ENCODE results near the gene MAPT. TPM values are rescaled to one million over a fixed set of nuclear protein-coding genes. Genes with fewer than 3 reads are reported as not detected.
"Not testable (repeated sequence)": the region's sequence is repeated elsewhere in the genome, so short reads cannot be mapped to it uniquely, and the experiment has no call there.

The MAPT gene
- total and polyA plus RNA-seq, 2 experiments from 2014 or later: 0.37 to 0.71 TPM

- Histone ChIP-seq H3K27ac (no peak overlapping the region), H3K4me3 (no peak overlapping the region), H3K4me1 (ENCODE audit: insufficient read depth) (no peaks in the 10 kb centered on the region), H3K27me3 (peaks cover 24% of the 10 kb centered on the region), H3K79me2 (no peaks in the 10 kb centered on the region), H3K36me3 (replicated peaks; ENCODE audit: insufficient read depth, low read depth) (no peaks in the 10 kb centered on the region), H3K9me2 (replicated peaks; ENCODE audit: insufficient read depth) (no peaks in the 10 kb centered on the region), H2AFZ (no peak overlapping the region), H3K4me2 (no peak overlapping the region), H3K9me3 (ENCODE audit: low read depth) (no peaks in the 10 kb centered on the region), H4K20me1 (ENCODE audit: insufficient read depth, poor library complexity, severe bottlenecking) (no peaks in the 10 kb centered on the region)
- TF ChIP-seq EZH2 (IDR thresholded peaks at IDR 0.05; ENCODE audit: borderline replicate concordance) (no peak), CTCF (IDR thresholded peaks at IDR 0.05; ENCODE audit: poor library complexity) (no peak), EZH2phosphoT487 (IDR thresholded peaks at IDR 0.05; ENCODE audit: low read depth, severe bottlenecking, unreplicated experiment) (no peak)
- WGBS (ENCODE audit: low lambda C conversion rate, missing lambda C conversion rate): 43% methylated on average over 3 of the region's 3 CpGs
- DNase-seq (ENCODE audit: low spot score): no peak
These were observed 14.1 kb downstream of the MAPT start for GRCh38 chr17:45908460-45908859.

- H3K9me3 ChIP-seq (ENCODE audit: low read depth): no peaks in the 10 kb centered on the region
- no peaks in the 10 kb centered on the region for H3K9me2 ChIP-seq (replicated peaks; ENCODE audit: insufficient read depth)
- no peak overlapping the region for H3K4me3 ChIP-seq
- 81% methylated on average over 8 of the region's 8 CpGs for WGBS (ENCODE audit: low lambda C conversion rate, missing lambda C conversion rate)
- no peak overlapping the region for H3K4me2 ChIP-seq
- no peak for DNase-seq (ENCODE audit: low spot score)
- TF ChIP-seq EZH2 (IDR thresholded peaks at IDR 0.05; ENCODE audit: borderline replicate concordance): no peak
- no peak for TF ChIP-seq EZH2phosphoT487 (IDR thresholded peaks at IDR 0.05; ENCODE audit: low read depth, severe bottlenecking, unreplicated experiment)
- TF ChIP-seq CTCF (IDR thresholded peaks at IDR 0.05; ENCODE audit: poor library complexity): no peak
- no peaks in the 10 kb centered on the region for H4K20me1 ChIP-seq (ENCODE audit: insufficient read depth, poor library complexity, severe bottlenecking)
- H3K79me2 ChIP-seq: no peaks in the 10 kb centered on the region
- peaks cover 24% of the 10 kb centered on the region for H3K27me3 ChIP-seq
- no peaks in the 10 kb centered on the region for H3K4me1 ChIP-seq (ENCODE audit: insufficient read depth)
- no peak overlapping the region for H3K27ac ChIP-seq
- H3K36me3 ChIP-seq (replicated peaks; ENCODE audit: insufficient read depth, low read depth): no peaks in the 10 kb centered on the region
- H2AFZ ChIP-seq: no peak overlapping the region
These were observed 14.6 kb downstream of the MAPT start for GRCh38 chr17:45908935-45909334.

GRCh38 chr17:45910667-45911066 is 16.3 kb downstream of the MAPT start:
- no peaks in the 10 kb centered on the region for H3K9me2 ChIP-seq (replicated peaks; ENCODE audit: insufficient read depth)
- H3K27ac ChIP-seq: no peak overlapping the region
- no peaks in the 10 kb centered on the region for H3K79me2 ChIP-seq
- H2AFZ ChIP-seq: no peak overlapping the region
- no peaks in the 10 kb centered on the region for H3K4me1 ChIP-seq (ENCODE audit: insufficient read depth)
- H4K20me1 ChIP-seq (ENCODE audit: insufficient read depth, poor library complexity, severe bottlenecking): no peaks in the 10 kb centered on the region
- no peak overlapping the region for H3K4me3 ChIP-seq
- no peaks in the 10 kb centered on the region for H3K36me3 ChIP-seq (replicated peaks; ENCODE audit: insufficient read depth, low read depth)
- no peak overlapping the region for H3K4me2 ChIP-seq
- H3K9me3 ChIP-seq (ENCODE audit: low read depth): no peaks in the 10 kb centered on the region
- H3K27me3 ChIP-seq: peaks cover 15% of the 10 kb centered on the region
- DNase-seq (ENCODE audit: low spot score): no peak
- WGBS (ENCODE audit: low lambda C conversion rate, missing lambda C conversion rate): 83% methylated on average over 3 of the region's 3 CpGs
- TF ChIP-seq CTCF (IDR thresholded peaks at IDR 0.05; ENCODE audit: poor library complexity) (no peak), EZH2phosphoT487 (IDR thresholded peaks at IDR 0.05; ENCODE audit: low read depth, severe bottlenecking, unreplicated experiment) (no peak), EZH2 (IDR thresholded peaks at IDR 0.05; ENCODE audit: borderline replicate concordance) (no peak)

GRCh38 chr17:45912319-45912718 is 18.0 kb downstream of the MAPT start:
- no peak overlapping the region for H3K27ac ChIP-seq
- no peak overlapping the region for H3K4me2 ChIP-seq

GRCh38 chr17:45913030-45913429 is 18.7 kb downstream of the MAPT start:
- H3K36me3 ChIP-seq (replicated peaks; ENCODE audit: insufficient read depth, low read depth); H4K20me1 ChIP-seq (ENCODE audit: insufficient read depth, poor library complexity, severe bottlenecking); H3K9me3 ChIP-seq (ENCODE audit: low read depth); H3K4me1 ChIP-seq (ENCODE audit: insufficient read depth); H3K79me2 ChIP-seq; H3K27ac ChIP-seq; H2AFZ ChIP-seq; H3K9me2 ChIP-seq (replicated peaks; ENCODE audit: insufficient read depth); H3K4me3 ChIP-seq; H3K27me3 ChIP-seq; DNase-seq (ENCODE audit: low spot score); H3K4me2 ChIP-seq: not testable (repeated sequence)
- WGBS (ENCODE audit: low lambda C conversion rate, missing lambda C conversion rate): 82% methylated on average over 5 of the region's 5 CpGs

More at GRCh38 chr17:45912319-45912718, 18.0 kb downstream of the MAPT start:
- Histone ChIP-seq H4K20me1 (ENCODE audit: insufficient read depth, poor library complexity, severe bottlenecking) (no peaks in the 10 kb centered on the region), H3K36me3 (replicated peaks; ENCODE audit: insufficient read depth, low read depth) (no peaks in the 10 kb centered on the region), H2AFZ (no peak overlapping the region), H3K9me2 (replicated peaks; ENCODE audit: insufficient read depth) (no peaks in the 10 kb centered on the region), H3K27me3 (peaks cover 15% of the 10 kb centered on the region), H3K9me3 (ENCODE audit: low read depth) (no peaks in the 10 kb centered on the region), H3K4me1 (ENCODE audit: insufficient read depth) (no peaks in the 10 kb centered on the region), H3K4me3 (no peak overlapping the region), H3K79me2 (no peaks in the 10 kb centered on the region)
- no peak for DNase-seq (ENCODE audit: low spot score)
- no peak for TF ChIP-seq EZH2phosphoT487 (IDR thresholded peaks at IDR 0.05; ENCODE audit: low read depth, severe bottlenecking, unreplicated experiment)
